SK-N-SH (cell line): Measurements from ENCODE around the gene GSG1L. TPM values are rescaled to one million over a fixed set of nuclear protein-coding genes. Genes with fewer than 3 reads are reported as not detected.
A peak's percentile ranks its signal among the peaks of the same experiment; 100 is the strongest.

Experiments used
- CTCF ChIA-PET: fragments of 300-600, 350-600 bp; formaldehyde crosslinking; extraction: SDS; loops from one replicate; lab custom pipeline; 2021; lab: Yijun Ruan, JAX
- POLR2A ChIA-PET: fragments of 350-600 bp; sonication (Branson Sonifier 250); formaldehyde crosslinking; extraction: SDS; loops from one replicate; lab custom pipeline; 2020; ENCODE audit warnings: antibody characterized with exemption, inconsistent platforms; lab: Yijun Ruan, JAX
- DNase-seq: peaks from one replicate; pipeline ENCODE4 v3.0.0; 2012
- H2AFZ ChIP-seq: fragments of 200-600 bp; sonication (generic); 2 replicates; pipeline ENCODE4 v1.8.1; 2016; ENCODE audit warnings: antibody characterized with exemption, mild to moderate bottlenecking, low read depth
- H3F3A ChIP-seq: fragments of 200-600 bp; sonication (generic); replicated peaks from 2 replicates; pipeline ENCODE3; 2016; ENCODE audit warnings: antibody characterized with exemption, mild to moderate bottlenecking; ENCODE audit not compliant: insufficient read depth
- H3K27ac ChIP-seq, 2 experiments: fragments of 200-500 bp in 1 of 2; fragments of 200-600 bp in 1 of 2; sonication (Bioruptor generic) in 1 of 2; sonication (generic), shearing (Covaris generic) in 1 of 2; 2 replicates each; pipeline versions ENCODE4 v1.5.1 to v1.6.1; 2014 to 2016; ENCODE audit warnings: low read depth in 2 of 2, inconsistent platforms in 1 of 2, low read length in 1 of 2, mild to moderate bottlenecking in 1 of 2, mixed read lengths in 1 of 2
- H3K27me3 ChIP-seq: fragments of 200-600 bp; sonication (generic), shearing (Covaris generic); 2 replicates; pipeline ENCODE4 v1.6.1; 2016; ENCODE audit warnings: mixed run types; ENCODE audit not compliant: insufficient read depth
- H3K36me3 ChIP-seq, 2 experiments: fragments of 200-500 bp in 1 of 2; fragments of 200-600 bp in 1 of 2; sonication (Bioruptor generic) in 1 of 2; sonication (generic) in 1 of 2; replicated peaks in 1 of 2; 2 replicates each; pipeline versions ENCODE3 to v1.5.1; 2014 to 2016; ENCODE audit warnings: low read length in 1 of 2, mild to moderate bottlenecking in 1 of 2; ENCODE audit not compliant: insufficient read depth in 2 of 2, control insufficient read depth in 1 of 2
- H3K4me1 ChIP-seq, 2 experiments: fragments of 200-500 bp in 1 of 2; fragments of 200-600 bp in 1 of 2; sonication (Bioruptor generic) in 1 of 2; sonication (generic), shearing (Covaris generic) in 1 of 2; 2 replicates each; pipeline versions ENCODE4 v1.5.1 to v1.6.1; 2014 to 2016; ENCODE audit warnings: low read depth in 1 of 2, low read length in 1 of 2, mixed run types in 1 of 2; ENCODE audit not compliant: insufficient read depth in 2 of 2, control insufficient read depth in 1 of 2
- H3K4me2 ChIP-seq: fragments of 200-600 bp; sonication (generic), shearing (Covaris generic); 2 replicates; pipeline ENCODE4 v1.6.1; 2017; ENCODE audit warnings: mixed run types
- H3K4me3 ChIP-seq, 2 experiments: fragments of 200-500 bp in 1 of 2; fragments of 200-600 bp in 1 of 2; sonication (Bioruptor generic) in 1 of 2; sonication (generic), shearing (Covaris generic) in 1 of 2; 2 replicates each; pipeline versions ENCODE4 v1.5.1 to v1.8.1; 2014 to 2016; ENCODE audit warnings: low read depth in 2 of 2, inconsistent platforms in 1 of 2, low read length in 1 of 2, mild to moderate bottlenecking in 1 of 2, mixed read lengths in 1 of 2, moderate library complexity in 1 of 2
- H3K79me2 ChIP-seq: fragments of 200-600 bp; sonication (generic); 2 replicates; pipeline ENCODE4 v1.8.1; 2017; ENCODE audit warnings: mild to moderate bottlenecking; ENCODE audit not compliant: insufficient read depth
- H3K9ac ChIP-seq: fragments of 200-600 bp; sonication (generic); 2 replicates; pipeline ENCODE4 v1.6.1; 2017; ENCODE audit warnings: mixed run types
- H3K9me2 ChIP-seq: fragments of 200-600 bp; sonication (generic); 2 replicates; pipeline ENCODE4 v1.6.1; 2017; ENCODE audit warnings: mixed run types
- H3K9me3 ChIP-seq: fragments of 200-600 bp; sonication (generic); 2 replicates; pipeline ENCODE4 v1.6.1; 2017; ENCODE audit warnings: mixed run types, mild to moderate bottlenecking, moderate library complexity
- H4K20me1 ChIP-seq: fragments of 200-600 bp; sonication (generic); 2 replicates; pipeline ENCODE4 v1.6.1; 2017; ENCODE audit warnings: mild to moderate bottlenecking, mixed run types; ENCODE audit not compliant: insufficient read depth
- CHD2 ChIP-seq: fragments of 150-350 bp; IDR thresholded peaks from 2 replicates; pipeline ENCODE4 v1.6.1; 2018; ENCODE audit warnings: low read length; ENCODE audit not compliant: partially characterized antibody
- FOXJ3 ChIP-seq: sonication (generic); formaldehyde crosslinking; IDR thresholded peaks from 2 replicates; pipeline ENCODE4 v1.5.1; 2020; ENCODE audit warnings: mild to moderate bottlenecking, missing genetic modification reagents
- FOXM1 ChIP-seq: IDR thresholded peaks from 2 replicates; pipeline ENCODE4 v1.4.0; 2012; ENCODE audit warnings: low read depth, mild to moderate bottlenecking
- GABPA ChIP-seq: IDR thresholded peaks from 2 replicates; pipeline ENCODE4 v1.4.0; 2012; ENCODE audit warnings: low read depth, mild to moderate bottlenecking
- GATA2 ChIP-seq: sonication (generic); formaldehyde crosslinking; IDR thresholded peaks from 2 replicates; pipeline ENCODE4 v1.5.0; 2020; ENCODE audit warnings: mild to moderate bottlenecking, missing genetic modification reagents
- MEF2A ChIP-seq: IDR thresholded peaks from 2 replicates; pipeline ENCODE4 v1.4.0; 2012; ENCODE audit warnings: low read depth, borderline replicate concordance
- NFIC ChIP-seq: IDR thresholded peaks from 2 replicates; pipeline ENCODE4 v1.4.0; 2012; ENCODE audit warnings: borderline replicate concordance
- POLR2AphosphoS5 ChIP-seq: IDR thresholded peaks from 2 replicates; pipeline ENCODE4 v1.6.1; 2012; ENCODE audit warnings: low read depth, low read length
- RAD21 ChIP-seq: IDR thresholded peaks from 2 replicates; pipeline ENCODE4 v1.6.1; 2012; ENCODE audit warnings: mild to moderate bottlenecking, low read length
- RCOR1 ChIP-seq: fragments of 150-350 bp; IDR thresholded peaks from 2 replicates; pipeline ENCODE4 v1.6.1; 2017; ENCODE audit warnings: antibody characterized with exemption, low read length
- SMC3 ChIP-seq: IDR thresholded peaks from 2 replicates; pipeline ENCODE4 v1.6.1; 2012; ENCODE audit warnings: low read depth, low read length, improper control_type of control experiment
- TCF12 ChIP-seq: IDR thresholded peaks from 2 replicates; pipeline ENCODE4 v1.4.0; 2012
- TEAD4 ChIP-seq: IDR thresholded peaks from 2 replicates; pipeline ENCODE4 v1.4.0; 2012; ENCODE audit warnings: mild to moderate bottlenecking, borderline replicate concordance; ENCODE audit not compliant: insufficient read depth
- WGBS: methylation state at CpG from one replicate; pipeline ENCODE4 v1.1.6; 2017; ENCODE audit warnings: low lambda C conversion rate; 5-methylcytosine and 5-hydroxymethylcytosine counted together
- polyA plus RNA-seq, 3 experiments: library from polyadenylated mRNA; depleted of rRNA; stranded (reverse); fragments of >200 nt; gene quantifications; 2 replicates each; pipeline ENCODE4 v1.2.3, GENCODE V29; 2012
- TF ChIP-seq, protein P1 (sequence below): IDR thresholded peaks from 2 replicates; pipeline ENCODE4; 2012
- TF ChIP-seq, protein P2 (sequence below): IDR thresholded peaks from 2 replicates; pipeline ENCODE4 v1.4.0; 2012; ENCODE audit warnings: low read depth, borderline replicate concordance
- TF ChIP-seq, protein P3 (sequence below): fragments of 150-350 bp; IDR thresholded peaks from 2 replicates; pipeline ENCODE4 v1.6.1; 2017; ENCODE audit warnings: antibody characterized with exemption, low read length, low read depth, borderline replicate concordance
- TF ChIP-seq, protein P4 (sequence below): fragments of 150-350 bp; IDR thresholded peaks from 2 replicates; pipeline ENCODE4 v1.6.1; 2016; ENCODE audit warnings: mild to moderate bottlenecking, low read depth, low read length
- TF ChIP-seq, protein P5 (sequence below): IDR thresholded peaks from 2 replicates; pipeline ENCODE4 v1.4.0; 2012; ENCODE audit warnings: low read depth, borderline replicate concordance
- TF ChIP-seq, protein P6 (sequence below): IDR thresholded peaks from 2 replicates; pipeline ENCODE4 v1.6.1; 2012; ENCODE audit warnings: mild to moderate bottlenecking, low read depth, low read length, moderate library complexity

Gene GSG1L
- polyA plus RNA-seq, 1 of the 3 experiments (the other 2 are of a cell fraction) = not detected

DNA sequence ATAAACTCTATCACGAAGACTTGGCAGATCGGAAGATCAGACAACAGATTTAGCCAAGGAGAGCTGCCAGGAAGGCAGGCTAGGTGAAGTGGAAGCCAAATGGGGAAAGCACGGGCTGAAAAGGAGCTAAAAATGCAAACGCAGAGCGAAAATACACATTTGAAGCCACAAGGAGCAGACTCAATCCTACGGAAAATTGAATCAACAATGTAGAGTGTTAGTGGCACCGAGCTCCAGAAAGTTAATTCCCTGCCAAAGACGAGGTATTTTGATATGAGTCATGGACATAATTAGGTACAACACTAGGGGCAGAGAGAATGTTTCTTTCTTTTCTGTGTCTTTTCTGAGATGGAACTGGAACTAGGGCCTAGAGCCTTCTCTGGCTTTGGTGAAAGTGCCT lies 20.7 kb downstream of the GSG1L start:
- Histone ChIP-seq H3K9me2 (no peaks in the 10 kb centered on the region), H2AFZ (no peak overlapping the region), H3K4me1 (no peaks in the 10 kb centered on the region), H3K27ac (no peak overlapping the region), H3K9ac (no peak overlapping the region), H3K79me2 (no peaks in the 10 kb centered on the region), H3K4me2 (peak overlapping the region; percentile 33; the same call in 1 of the 2 replicates), H4K20me1 (no peaks in the 10 kb centered on the region), H3K36me3 (no peaks in the 10 kb centered on the region), H3K4me3 (no peak overlapping the region), H3K27me3 (no peaks in the 10 kb centered on the region), H3F3A (no peaks in the 10 kb centered on the region), H3K9me3 (no peaks in the 10 kb centered on the region)
- 51% methylated on average over 8 of the region's 8 CpGs for WGBS
- CTCF ChIA-PET = interaction anchor here (0.6 to 1.2 kb wide), 3 partner anchors 8 to 175 kb away, joined by 3 read pairs; partner anchors contain the start of gene GSG1L
- POLR2A ChIA-PET = no interaction called here
- DNase-seq = no peak
- TF ChIP-seq TEAD4 (no peak), RCOR1 (no peak), SMC3 (no peak), POLR2AphosphoS5 (no peak), GABPA (no peak), FOXM1 (no peak)
- TF ChIP-seq, protein P1, sequence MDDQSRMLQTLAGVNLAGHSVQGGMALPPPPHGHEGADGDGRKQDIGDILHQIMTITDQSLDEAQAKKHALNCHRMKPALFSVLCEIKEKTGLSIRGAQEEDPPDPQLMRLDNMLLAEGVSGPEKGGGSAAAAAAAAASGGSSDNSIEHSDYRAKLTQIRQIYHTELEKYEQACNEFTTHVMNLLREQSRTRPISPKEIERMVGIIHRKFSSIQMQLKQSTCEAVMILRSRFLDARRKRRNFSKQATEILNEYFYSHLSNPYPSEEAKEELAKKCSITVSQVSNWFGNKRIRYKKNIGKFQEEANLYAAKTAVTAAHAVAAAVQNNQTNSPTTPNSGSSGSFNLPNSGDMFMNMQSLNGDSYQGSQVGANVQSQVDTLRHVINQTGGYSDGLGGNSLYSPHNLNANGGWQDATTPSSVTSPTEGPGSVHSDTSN = no peak

DNA sequence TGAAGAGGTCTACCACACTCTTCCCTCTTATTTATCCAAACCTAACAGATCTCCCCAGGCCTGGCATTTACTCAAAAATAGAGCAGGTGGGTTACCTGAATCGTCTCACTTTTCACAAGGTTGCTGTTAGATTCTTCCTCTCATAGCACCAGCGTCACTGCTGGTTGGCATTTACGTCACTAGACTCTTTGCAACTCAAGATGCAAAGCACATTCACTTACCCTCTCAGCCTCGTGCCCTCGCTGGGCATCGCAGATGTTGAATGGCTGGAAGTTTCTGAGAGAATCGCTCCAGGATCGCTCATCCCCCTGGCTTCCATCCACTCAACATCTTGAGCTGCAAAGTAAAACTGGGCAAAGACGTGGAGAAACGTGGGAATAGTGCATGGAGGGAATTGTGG lies 21.9 kb downstream of the GSG1L start:
- Histone ChIP-seq H3K27ac (no peak overlapping the region), H3K4me1 (no peaks in the 10 kb centered on the region), H3K9ac (no peak overlapping the region), H3K79me2 (no peaks in the 10 kb centered on the region), H4K20me1 (no peaks in the 10 kb centered on the region)
- 54% methylated on average over 10 of the region's 10 CpGs for WGBS
- no peak for DNase-seq
- TF ChIP-seq, protein P2, sequence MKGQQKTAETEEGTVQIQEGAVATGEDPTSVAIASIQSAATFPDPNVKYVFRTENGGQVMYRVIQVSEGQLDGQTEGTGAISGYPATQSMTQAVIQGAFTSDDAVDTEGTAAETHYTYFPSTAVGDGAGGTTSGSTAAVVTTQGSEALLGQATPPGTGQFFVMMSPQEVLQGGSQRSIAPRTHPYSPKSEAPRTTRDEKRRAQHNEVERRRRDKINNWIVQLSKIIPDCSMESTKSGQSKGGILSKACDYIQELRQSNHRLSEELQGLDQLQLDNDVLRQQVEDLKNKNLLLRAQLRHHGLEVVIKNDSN = no peak
- TF ChIP-seq NFIC = no peak
- no peak for TF ChIP-seq CHD2
- TF ChIP-seq, protein P3, sequence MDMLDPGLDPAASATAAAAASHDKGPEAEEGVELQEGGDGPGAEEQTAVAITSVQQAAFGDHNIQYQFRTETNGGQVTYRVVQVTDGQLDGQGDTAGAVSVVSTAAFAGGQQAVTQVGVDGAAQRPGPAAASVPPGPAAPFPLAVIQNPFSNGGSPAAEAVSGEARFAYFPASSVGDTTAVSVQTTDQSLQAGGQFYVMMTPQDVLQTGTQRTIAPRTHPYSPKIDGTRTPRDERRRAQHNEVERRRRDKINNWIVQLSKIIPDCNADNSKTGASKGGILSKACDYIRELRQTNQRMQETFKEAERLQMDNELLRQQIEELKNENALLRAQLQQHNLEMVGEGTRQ = no peak
- TF ChIP-seq, protein P4, sequence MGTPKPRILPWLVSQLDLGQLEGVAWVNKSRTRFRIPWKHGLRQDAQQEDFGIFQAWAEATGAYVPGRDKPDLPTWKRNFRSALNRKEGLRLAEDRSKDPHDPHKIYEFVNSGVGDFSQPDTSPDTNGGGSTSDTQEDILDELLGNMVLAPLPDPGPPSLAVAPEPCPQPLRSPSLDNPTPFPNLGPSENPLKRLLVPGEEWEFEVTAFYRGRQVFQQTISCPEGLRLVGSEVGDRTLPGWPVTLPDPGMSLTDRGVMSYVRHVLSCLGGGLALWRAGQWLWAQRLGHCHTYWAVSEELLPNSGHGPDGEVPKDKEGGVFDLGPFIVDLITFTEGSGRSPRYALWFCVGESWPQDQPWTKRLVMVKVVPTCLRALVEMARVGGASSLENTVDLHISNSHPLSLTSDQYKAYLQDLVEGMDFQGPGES = no peak
- TF ChIP-seq, protein P5, sequence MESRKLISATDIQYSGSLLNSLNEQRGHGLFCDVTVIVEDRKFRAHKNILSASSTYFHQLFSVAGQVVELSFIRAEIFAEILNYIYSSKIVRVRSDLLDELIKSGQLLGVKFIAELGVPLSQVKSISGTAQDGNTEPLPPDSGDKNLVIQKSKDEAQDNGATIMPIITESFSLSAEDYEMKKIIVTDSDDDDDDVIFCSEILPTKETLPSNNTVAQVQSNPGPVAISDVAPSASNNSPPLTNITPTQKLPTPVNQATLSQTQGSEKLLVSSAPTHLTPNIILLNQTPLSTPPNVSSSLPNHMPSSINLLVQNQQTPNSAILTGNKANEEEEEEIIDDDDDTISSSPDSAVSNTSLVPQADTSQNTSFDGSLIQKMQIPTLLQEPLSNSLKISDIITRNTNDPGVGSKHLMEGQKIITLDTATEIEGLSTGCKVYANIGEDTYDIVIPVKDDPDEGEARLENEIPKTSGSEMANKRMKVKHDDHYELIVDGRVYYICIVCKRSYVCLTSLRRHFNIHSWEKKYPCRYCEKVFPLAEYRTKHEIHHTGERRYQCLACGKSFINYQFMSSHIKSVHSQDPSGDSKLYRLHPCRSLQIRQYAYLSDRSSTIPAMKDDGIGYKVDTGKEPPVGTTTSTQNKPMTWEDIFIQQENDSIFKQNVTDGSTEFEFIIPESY = no peak
- TF ChIP-seq TEAD4 = no peak
- TF ChIP-seq, protein P6, sequence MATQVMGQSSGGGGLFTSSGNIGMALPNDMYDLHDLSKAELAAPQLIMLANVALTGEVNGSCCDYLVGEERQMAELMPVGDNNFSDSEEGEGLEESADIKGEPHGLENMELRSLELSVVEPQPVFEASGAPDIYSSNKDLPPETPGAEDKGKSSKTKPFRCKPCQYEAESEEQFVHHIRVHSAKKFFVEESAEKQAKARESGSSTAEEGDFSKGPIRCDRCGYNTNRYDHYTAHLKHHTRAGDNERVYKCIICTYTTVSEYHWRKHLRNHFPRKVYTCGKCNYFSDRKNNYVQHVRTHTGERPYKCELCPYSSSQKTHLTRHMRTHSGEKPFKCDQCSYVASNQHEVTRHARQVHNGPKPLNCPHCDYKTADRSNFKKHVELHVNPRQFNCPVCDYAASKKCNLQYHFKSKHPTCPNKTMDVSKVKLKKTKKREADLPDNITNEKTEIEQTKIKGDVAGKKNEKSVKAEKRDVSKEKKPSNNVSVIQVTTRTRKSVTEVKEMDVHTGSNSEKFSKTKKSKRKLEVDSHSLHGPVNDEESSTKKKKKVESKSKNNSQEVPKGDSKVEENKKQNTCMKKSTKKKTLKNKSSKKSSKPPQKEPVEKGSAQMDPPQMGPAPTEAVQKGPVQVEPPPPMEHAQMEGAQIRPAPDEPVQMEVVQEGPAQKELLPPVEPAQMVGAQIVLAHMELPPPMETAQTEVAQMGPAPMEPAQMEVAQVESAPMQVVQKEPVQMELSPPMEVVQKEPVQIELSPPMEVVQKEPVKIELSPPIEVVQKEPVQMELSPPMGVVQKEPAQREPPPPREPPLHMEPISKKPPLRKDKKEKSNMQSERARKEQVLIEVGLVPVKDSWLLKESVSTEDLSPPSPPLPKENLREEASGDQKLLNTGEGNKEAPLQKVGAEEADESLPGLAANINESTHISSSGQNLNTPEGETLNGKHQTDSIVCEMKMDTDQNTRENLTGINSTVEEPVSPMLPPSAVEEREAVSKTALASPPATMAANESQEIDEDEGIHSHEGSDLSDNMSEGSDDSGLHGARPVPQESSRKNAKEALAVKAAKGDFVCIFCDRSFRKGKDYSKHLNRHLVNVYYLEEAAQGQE = no peak
- no peak for TF ChIP-seq MEF2A
- TF ChIP-seq TCF12 = no peak
- TF ChIP-seq FOXJ3 (CRISPR knock-in tag) = no peak
- no peak for TF ChIP-seq GATA2 (CRISPR knock-in tag)
- no peak for TF ChIP-seq RAD21
- TF ChIP-seq, all 33 proteins: peak for 0
- H3K27me3 ChIP-seq = peaks cover 6% of the 10 kb centered on the region; the same call in 1 of the 2 replicates
- no peaks in the 10 kb centered on the region for H3K9me3 ChIP-seq
- H3K4me2 ChIP-seq = no peak overlapping the region
- H3K36me3 ChIP-seq = no peaks in the 10 kb centered on the region
- H2AFZ ChIP-seq = no peak overlapping the region
- ChIA-PET CTCF (interaction anchor here (1.2 kb wide), 1 partner anchor 174 kb away, joined by 3 read pairs; no protein-coding TSS in a partner anchor), POLR2A (interaction anchor here (0.8 kb wide), 1 partner anchor 14 kb away, joined by 4 read pairs; no protein-coding TSS in a partner anchor)
- H3K4me3 ChIP-seq = no peak overlapping the region
- no peaks in the 10 kb centered on the region for H3K9me2 ChIP-seq
- H3F3A ChIP-seq = no peaks in the 10 kb centered on the region
